Measurements from ENCODE around the gene SLC2A4RG. TPM values are rescaled to one million over a fixed set of nuclear protein-coding genes. Genes with fewer than 3 reads are reported as not detected.

Gene SLC2A4RG
- total and polyA plus RNA-seq, 2 donors (not counting 3 experiments of a cell fraction or from before 2014, with no cell fraction given) = 41.7 to 69.4 TPM

DNA sequence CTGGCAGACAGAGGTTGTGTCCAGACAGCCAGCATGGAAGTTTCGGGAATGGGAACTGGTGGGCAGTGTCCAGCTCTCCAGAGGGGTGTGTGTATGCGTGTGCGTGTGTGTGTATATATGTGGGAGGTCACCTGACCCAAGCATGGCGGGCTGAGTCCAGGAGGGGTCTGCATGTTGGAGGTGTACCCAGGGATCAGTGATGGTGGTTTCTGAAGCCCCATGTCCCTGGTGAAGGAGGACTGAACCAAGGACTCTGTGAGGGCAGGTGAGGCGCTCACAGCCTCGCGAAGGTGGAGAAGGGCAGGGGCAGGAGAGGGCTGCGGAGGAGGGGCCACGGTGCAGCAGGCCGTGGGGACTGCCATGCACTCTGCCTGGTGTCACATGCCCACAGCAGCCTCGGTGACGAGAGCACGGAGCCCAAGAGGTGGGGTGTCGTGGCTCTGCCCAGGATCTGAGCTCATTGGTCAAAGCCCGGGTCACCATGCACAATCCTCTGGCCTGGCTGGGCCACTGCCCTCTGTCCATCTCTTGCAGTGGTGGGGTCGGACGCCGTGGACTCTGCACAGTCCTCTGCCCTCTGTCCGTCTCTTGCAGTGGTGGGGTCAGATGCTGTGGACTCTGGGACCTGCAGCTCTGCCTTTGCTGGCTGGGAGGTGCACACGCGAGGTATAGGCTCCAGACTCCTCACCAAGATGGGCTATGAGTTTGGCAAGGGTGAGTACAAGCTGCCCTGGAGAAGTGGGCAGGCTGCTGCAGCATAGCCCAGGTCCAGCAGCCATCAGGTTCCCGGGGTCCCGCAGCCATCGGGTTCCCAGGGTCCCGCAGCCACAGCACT lies 5.2 kb upstream of the SLC2A4RG start:
- dilution Hi-C loops (cut with MboI; ENCODE audit: extremely low pct_ligation_motif_present, low sequenced_read_pairs) = no loop called here
- H3K9me1 ChIP-seq (replicated peaks; ENCODE audit: control insufficient read depth, extremely low read depth, insufficient read depth, low read length) = no peaks in the 10 kb centered on the region
- H4K20me1 ChIP-seq (replicated peaks; ENCODE audit: control insufficient read depth, extremely low read depth, insufficient read depth, low read length) = no peaks in the 10 kb centered on the region
- DNase-seq (ENCODE audit: low read depth, low spot score) = no peak
- no peak overlapping the region for H3K4me2 ChIP-seq (ENCODE audit: insufficient read depth, low read length)
- TF ChIP-seq, protein P1, sequence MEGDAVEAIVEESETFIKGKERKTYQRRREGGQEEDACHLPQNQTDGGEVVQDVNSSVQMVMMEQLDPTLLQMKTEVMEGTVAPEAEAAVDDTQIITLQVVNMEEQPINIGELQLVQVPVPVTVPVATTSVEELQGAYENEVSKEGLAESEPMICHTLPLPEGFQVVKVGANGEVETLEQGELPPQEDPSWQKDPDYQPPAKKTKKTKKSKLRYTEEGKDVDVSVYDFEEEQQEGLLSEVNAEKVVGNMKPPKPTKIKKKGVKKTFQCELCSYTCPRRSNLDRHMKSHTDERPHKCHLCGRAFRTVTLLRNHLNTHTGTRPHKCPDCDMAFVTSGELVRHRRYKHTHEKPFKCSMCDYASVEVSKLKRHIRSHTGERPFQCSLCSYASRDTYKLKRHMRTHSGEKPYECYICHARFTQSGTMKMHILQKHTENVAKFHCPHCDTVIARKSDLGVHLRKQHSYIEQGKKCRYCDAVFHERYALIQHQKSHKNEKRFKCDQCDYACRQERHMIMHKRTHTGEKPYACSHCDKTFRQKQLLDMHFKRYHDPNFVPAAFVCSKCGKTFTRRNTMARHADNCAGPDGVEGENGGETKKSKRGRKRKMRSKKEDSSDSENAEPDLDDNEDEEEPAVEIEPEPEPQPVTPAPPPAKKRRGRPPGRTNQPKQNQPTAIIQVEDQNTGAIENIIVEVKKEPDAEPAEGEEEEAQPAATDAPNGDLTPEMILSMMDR (IDR thresholded peaks at IDR 0.05; ENCODE audit: extremely low read depth in 1 of 2, insufficient read depth in 1 of 2, low read depth in 1 of 2, low read length in 2 of 2) = no peak
- TF ChIP-seq MYC (IDR thresholded peaks at IDR 0.05; ENCODE audit: low read depth, low read length) (no peak), POLR2A (IDR thresholded peaks at IDR 0.05; ENCODE audit: low read depth, low read length) (no peak), FOS (IDR thresholded peaks at IDR 0.05; ENCODE audit: borderline replicate concordance, insufficient read depth, low read length) (no peak), EZH2 (IDR thresholded peaks at IDR 0.05; ENCODE audit: borderline replicate concordance, low read depth, low read length, severe bottlenecking) (no peak), POLR2AphosphoS5 (IDR thresholded peaks at IDR 0.05; ENCODE audit: insufficient read depth, low read depth, low read length) (no peak)
- TF ChIP-seq, protein P2, sequence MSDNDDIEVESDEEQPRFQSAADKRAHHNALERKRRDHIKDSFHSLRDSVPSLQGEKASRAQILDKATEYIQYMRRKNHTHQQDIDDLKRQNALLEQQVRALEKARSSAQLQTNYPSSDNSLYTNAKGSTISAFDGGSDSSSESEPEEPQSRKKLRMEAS (IDR thresholded peaks at IDR 0.05; ENCODE audit: insufficient read depth, insufficient read length) = no peak
- no peak overlapping the region for H2AFZ ChIP-seq (ENCODE audit: low read depth, low read length)
- no TSS peak for BruUV-seq (replicated peaks)
- H3K27ac ChIP-seq (ENCODE audit: insufficient read depth, low read depth, low read length) = no peak overlapping the region
- H3K9ac ChIP-seq (replicated peaks; ENCODE audit: extremely low read depth, insufficient read depth, low read length) = no peak overlapping the region
- intact Hi-C loops (cut with micrococcal nuclease) = no loop called here
- peaks cover 14% of the 10 kb centered on the region for H3K79me2 ChIP-seq (ENCODE audit: control insufficient read depth, insufficient read depth, low read length)
- ChIA-PET CTCF (interaction anchor here (0.6 to 2.1 kb wide), 2 partner anchors 20 to 26 kb away, joined by 3 to 7 read pairs; partner anchors contain the start of genes ARFRP1 and ZGPAT), POLR2A (no interaction called here)
- H3K9me3 ChIP-seq (replicated peaks; ENCODE audit: control insufficient read depth, insufficient read depth, low read length) = no peaks in the 10 kb centered on the region
- H3K36me3 ChIP-seq (ENCODE audit: control insufficient read depth in 2 of 2, extremely low read depth in 1 of 2, insufficient read depth in 2 of 2, low read length in 2 of 2) = peaks cover 0 to 25% of the 10 kb centered on the region in 2 experiments
- H3K4me1 ChIP-seq (ENCODE audit: control insufficient read depth, extremely low read depth, insufficient read depth, low read length) = no peaks in the 10 kb centered on the region
- no peak for FAIRE-seq
- no peak overlapping the region for H3K4me3 ChIP-seq (replicated peaks in 1 of 3; ENCODE audit: insufficient read depth in 1 of 3, low read depth in 1 of 3, low read length in 3 of 3)
- H3K27me3 ChIP-seq (ENCODE audit: control insufficient read depth in 2 of 2, insufficient read depth in 2 of 2, low read length in 2 of 2) = no peaks in the 10 kb centered on the region
